ENCODE results near the gene SERPINB2. TPM values are rescaled to one million over a fixed set of nuclear protein-coding genes. Genes with fewer than 3 reads are reported as not detected.
A peak's percentile ranks its signal among the peaks of the same experiment; 100 is the strongest.
"Not testable (repeated sequence)": the region's sequence is repeated elsewhere in the genome, so short reads cannot be mapped to it uniquely, and the experiment has no call there.

The SERPINB2 gene
- total RNA-seq, 4 donors from 2014 or later, result 35.0 to 190 (median 114) TPM

DNA sequence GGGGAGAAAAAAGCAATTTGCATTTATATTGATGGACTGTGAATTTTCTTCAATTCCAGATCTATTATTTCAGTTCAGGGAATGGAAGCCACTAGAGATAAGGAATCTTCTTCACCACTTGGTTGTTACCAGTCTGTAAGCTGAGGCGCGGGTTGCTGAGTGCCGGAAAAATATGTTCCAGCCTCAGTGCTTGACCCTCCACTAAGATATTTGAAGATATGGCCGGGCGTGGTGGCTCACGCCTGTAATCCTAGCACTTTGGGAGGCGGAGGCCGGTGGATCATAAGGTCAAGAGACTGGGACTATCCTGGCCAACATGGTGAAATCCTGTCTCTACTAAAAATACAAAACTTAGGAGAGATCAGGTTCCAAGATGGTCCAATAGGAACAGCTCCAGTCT is 52.5 kb downstream of the SERPINB2 start:
- WGBS, result 98% methylated on average over 8 of the region's 8 CpGs
- peaks cover 8% of the 10 kb centered on the region for H3K27me3 ChIP-seq
- H3K9me3 ChIP-seq, result no peaks in the 10 kb centered on the region
- no peak overlapping the region for H3K4me3 ChIP-seq
- H3K36me3 ChIP-seq, result no peaks in the 10 kb centered on the region
- no peak for DNase-seq (ENCODE audit: low spot score in 2 of 2)
- H3K27ac ChIP-seq, result no peak overlapping the region
- peaks cover 14% of the 10 kb centered on the region for H3K4me1 ChIP-seq
- no peak for TF ChIP-seq POLR2AphosphoS5 (IDR thresholded peaks at IDR 0.05)
- TF ChIP-seq, protein P1, sequence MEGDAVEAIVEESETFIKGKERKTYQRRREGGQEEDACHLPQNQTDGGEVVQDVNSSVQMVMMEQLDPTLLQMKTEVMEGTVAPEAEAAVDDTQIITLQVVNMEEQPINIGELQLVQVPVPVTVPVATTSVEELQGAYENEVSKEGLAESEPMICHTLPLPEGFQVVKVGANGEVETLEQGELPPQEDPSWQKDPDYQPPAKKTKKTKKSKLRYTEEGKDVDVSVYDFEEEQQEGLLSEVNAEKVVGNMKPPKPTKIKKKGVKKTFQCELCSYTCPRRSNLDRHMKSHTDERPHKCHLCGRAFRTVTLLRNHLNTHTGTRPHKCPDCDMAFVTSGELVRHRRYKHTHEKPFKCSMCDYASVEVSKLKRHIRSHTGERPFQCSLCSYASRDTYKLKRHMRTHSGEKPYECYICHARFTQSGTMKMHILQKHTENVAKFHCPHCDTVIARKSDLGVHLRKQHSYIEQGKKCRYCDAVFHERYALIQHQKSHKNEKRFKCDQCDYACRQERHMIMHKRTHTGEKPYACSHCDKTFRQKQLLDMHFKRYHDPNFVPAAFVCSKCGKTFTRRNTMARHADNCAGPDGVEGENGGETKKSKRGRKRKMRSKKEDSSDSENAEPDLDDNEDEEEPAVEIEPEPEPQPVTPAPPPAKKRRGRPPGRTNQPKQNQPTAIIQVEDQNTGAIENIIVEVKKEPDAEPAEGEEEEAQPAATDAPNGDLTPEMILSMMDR (IDR thresholded peaks at IDR 0.05), result no peak
- TF ChIP-seq EP300 (IDR thresholded peaks at IDR 0.05), result no peak

DNA sequence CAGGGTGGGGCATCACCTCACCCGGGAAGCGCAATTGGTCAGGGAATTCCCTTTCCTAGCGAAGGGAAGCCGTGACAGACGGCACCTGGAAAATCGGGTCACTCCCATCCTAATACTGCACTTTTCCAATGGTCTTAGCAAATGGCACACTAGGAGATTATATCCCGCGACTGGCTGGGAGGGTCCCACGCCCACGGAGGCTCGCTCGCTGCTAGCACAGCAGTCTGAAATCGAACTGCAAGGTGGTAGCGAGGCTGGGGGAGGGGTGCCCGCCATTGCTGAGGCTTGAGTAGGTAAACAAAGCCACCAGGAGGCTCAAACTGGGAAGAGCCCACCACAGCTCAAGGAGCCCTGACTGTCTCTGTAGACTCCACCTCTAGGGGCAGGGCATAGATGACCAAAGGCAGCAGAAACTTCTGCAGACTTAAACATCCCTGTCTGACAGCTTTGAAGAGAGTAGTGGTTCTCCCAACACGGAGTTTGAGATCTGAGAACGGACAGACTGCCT is 53.1 kb downstream of the SERPINB2 start:
- not testable (repeated sequence) for H3K27ac ChIP-seq; H3K9me3 ChIP-seq; H3K36me3 ChIP-seq; H3K4me3 ChIP-seq; DNase-seq (ENCODE audit: low spot score in 2 of 2); H3K27me3 ChIP-seq
- peaks cover 14% of the 10 kb centered on the region for H3K4me1 ChIP-seq
- 82% methylated on average over 15 of the region's 17 CpGs for WGBS

DNA sequence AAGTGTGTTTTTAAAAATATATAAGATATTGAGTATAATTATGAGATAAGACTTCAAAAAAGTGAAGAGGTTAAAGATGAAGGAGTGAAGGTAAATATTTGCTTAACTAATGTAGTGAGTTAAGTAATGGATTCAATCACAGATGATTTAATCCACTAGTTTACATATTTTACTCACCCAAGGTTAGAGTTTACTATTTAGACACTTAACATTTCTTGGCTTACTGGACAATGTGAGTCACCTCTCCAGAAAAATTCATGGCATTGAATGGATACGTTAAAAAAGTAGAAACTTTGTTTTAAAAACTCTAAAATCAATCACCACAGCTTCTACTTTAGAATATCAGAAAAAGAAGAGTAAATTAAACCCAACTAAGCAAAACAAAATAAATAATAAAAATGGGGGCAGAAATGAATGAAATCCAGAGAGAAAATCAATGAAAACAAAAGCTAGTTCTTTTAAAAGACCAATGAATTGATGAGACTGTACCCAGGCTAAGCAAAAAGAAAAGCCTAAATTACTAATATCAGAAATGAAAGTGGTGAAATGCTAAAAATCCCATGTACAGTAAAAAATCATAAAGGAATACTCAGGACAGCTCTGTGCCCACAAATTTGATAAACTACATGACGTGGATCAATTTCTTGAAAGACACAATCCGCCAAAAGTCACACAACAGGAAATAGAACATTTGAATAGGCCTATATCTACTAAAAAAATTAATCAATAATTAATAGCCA is 59.7 kb downstream of the SERPINB2 start:
- TF ChIP-seq POLR2A (IDR thresholded peaks at IDR 0.05) (no peak), POLR2AphosphoS5 (IDR thresholded peaks at IDR 0.05) (no peak), EP300 (IDR thresholded peaks at IDR 0.05) (no peak)
- TF ChIP-seq, protein P1 (IDR thresholded peaks at IDR 0.05), result no peak
- Histone ChIP-seq H3K36me3 (no peaks in the 10 kb centered on the region), H3K9me3 (no peaks in the 10 kb centered on the region), H3K4me3 (no peak overlapping the region), H3K4me1 (peaks cover 10% of the 10 kb centered on the region), H3K27ac (no peak overlapping the region), H3K27me3 (no peaks in the 10 kb centered on the region)
- WGBS, result 88% methylated on average over 3 of the region's 3 CpGs
- no peak for DNase-seq (ENCODE audit: low spot score in 2 of 2)

DNA sequence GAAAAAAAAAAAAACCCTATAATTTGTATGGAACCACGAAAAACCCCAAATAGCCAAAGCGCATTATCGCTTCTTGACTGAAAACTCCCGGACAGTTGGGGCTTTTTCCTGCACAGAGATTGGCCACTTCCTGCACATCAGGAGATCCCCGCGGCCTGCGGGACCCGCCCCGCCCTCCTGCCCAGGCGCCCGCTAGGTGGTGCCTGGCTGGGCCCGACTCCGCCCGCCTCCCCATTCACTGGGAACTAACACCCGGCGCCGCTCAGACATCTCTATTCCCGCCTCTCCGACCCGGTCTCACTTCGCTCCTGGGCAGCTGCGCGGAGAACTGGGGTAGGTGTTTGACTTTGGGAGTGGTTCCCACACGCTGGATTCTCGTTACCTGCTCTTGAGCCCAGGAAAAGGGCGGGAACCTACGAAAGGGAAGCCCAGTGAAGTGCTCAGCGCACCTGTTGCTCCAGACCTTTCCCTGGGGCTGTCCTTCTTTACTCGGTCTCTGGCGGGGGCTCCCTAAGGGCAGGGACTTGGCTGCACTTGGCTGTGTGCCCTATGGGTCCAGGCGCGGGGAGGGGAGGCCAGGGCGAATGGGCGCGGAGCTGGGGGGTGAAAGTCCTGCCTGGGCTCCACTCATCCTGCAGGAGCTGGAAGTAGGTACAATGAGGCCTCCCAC is 61.7 kb downstream of the SERPINB2 start, which contains the start of gene HMSD:
TSS of gene HMSD (plus strand) at position 234 of the 670 bp plus-strand sequence. CDS start 4,155 bp downstream, outside the sequence.
- no peak for TF ChIP-seq POLR2AphosphoS5 (IDR thresholded peaks at IDR 0.05)
- no peak for TF ChIP-seq POLR2A (IDR thresholded peaks at IDR 0.05)
- TF ChIP-seq EP300 (IDR thresholded peaks at IDR 0.05), result no peak
- TF ChIP-seq, protein P1 (IDR thresholded peaks at IDR 0.05), result peak in 1 of 2 donors; percentile 53
- H3K27me3 ChIP-seq, result no peaks in the 10 kb centered on the region
- peak within 1 kb of the TSS; percentile 40 for H3K4me3 ChIP-seq
- peaks cover 10% of the 10 kb centered on the region for H3K4me1 ChIP-seq
- WGBS, result 14% methylated on average over 26 of the region's 35 CpGs
- no peaks in the 10 kb centered on the region for H3K9me3 ChIP-seq
- H3K27ac ChIP-seq, result no peak within 1 kb of the TSS
- peak in 1 of 2 donors; percentile 67 for DNase-seq (ENCODE audit: low spot score in 2 of 2)
- no peaks in the 10 kb centered on the region for H3K36me3 ChIP-seq

DNA sequence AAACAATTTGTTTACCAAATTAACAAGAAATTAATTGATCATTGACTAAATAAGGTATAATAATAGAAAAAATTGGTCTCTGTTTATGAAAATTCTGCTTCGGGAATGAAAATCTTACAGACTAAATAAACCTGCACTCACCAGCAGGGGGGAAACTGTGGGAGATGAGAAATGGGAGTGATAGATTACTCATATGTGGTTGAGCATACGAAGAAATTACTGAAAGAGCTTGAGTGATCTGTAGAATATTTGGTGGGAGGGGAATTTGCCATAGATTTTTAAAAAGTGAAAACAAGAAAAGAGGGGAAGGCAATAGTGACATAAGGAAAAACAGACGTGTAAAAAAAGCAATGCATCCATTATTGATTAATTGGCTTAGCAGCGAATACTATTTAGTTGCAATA is 63.8 kb downstream of the SERPINB2 start:
- TF ChIP-seq EP300 (IDR thresholded peaks at IDR 0.05) (no peak), POLR2AphosphoS5 (IDR thresholded peaks at IDR 0.05) (no peak)
- TF ChIP-seq, protein P1 (IDR thresholded peaks at IDR 0.05), result no peak
- Histone ChIP-seq H3K4me3 (no peak overlapping the region), H3K9me3 (no peaks in the 10 kb centered on the region), H3K4me1 (peaks cover 10% of the 10 kb centered on the region), H3K27ac (no peak overlapping the region), H3K36me3 (no peaks in the 10 kb centered on the region), H3K27me3 (peaks cover 8% of the 10 kb centered on the region)
- DNase-seq (ENCODE audit: low spot score in 2 of 2), result no peak
- WGBS, result 73% methylated on average over 4 of the region's 4 CpGs

Other genes with a start within 250 kb of the SERPINB2 start
- gene SERPINB4, start 243.4 kb upstream of the SERPINB2 start, total RNA-seq, result 1 to 10 TPM in 1 of 4 donors, under 1 TPM in 2, not detected in 1; 0.44 to 1.1 (median 0.60) TPM
- 10 to 100 TPM in 3 of 4 donors, 1 to 10 TPM in 1; 1.5 to 30.1 (median 23.0) TPM for gene SERPINB3, start 225.8 kb upstream of the SERPINB2 start, total RNA-seq
- under 1 TPM in 1 of 4 donors, not detected in 3; 0.45 TPM for gene SERPINB11, start 184.7 kb upstream of the SERPINB2 start, total RNA-seq
- 100 to 1,000 TPM in 2 of 4 donors, 10 to 100 TPM in 2; 24.1 to 214 (median 105) TPM for gene SERPINB7, start 112.3 kb upstream of the SERPINB2 start, total RNA-seq
- 1 to 10 TPM in 2 of 4 donors, under 1 TPM in 1, not detected in 1; 0.21 to 1.9 (median 1.0) TPM for gene SERPINB10, start 20.3 kb downstream of the SERPINB2 start, total RNA-seq
- gene HMSD, start 61.6 kb downstream of the SERPINB2 start, total RNA-seq, result not detected
- 10 to 100 TPM; 47.3 to 64.2 (median 60.5) TPM for gene SERPINB8, start 82.4 kb downstream of the SERPINB2 start, total RNA-seq

All from suprapubic skin (tissue), 4 donors.